Measurements from ENCODE around the gene MUC15. TPM values are rescaled to one million over a fixed set of nuclear protein-coding genes. Genes with fewer than 3 reads are reported as not detected.

Gene MUC15
- total RNA-seq, 4 donors from 2014 or later: 90.5 to 169 (median 139) TPM

DNA sequence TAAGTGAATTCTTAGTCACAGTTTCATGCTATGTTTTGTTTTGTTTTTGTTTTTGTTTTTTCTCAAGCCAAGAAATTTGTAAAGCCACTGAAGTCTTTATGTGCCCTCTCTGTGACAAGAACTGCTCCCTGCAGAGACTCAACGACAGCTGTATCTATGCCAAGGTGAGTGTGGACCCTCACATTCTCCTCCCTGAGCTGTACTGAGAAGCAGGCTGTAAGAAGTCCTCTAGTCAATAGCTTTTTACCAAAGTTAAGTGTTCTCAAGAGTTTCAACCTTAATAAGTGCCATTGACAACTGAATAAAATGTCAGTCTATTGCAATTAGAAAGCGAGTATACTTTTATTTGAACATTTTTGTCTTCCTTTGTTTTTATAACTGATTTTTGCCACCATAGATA lies 18.9 kb downstream of the MUC15 start:
- Histone ChIP-seq H3K4me1 (peaks cover 0 to 18% of the 10 kb centered on the region in 2 donors), H3K9me3 (no peaks in the 10 kb centered on the region), H3K27me3 (no peaks in the 10 kb centered on the region), H3K4me3 (replicated peaks in 1 of 3) (no peak overlapping the region), H3K27ac (peak overlapping the region in 1 of 3 donors; percentile 22), H3K36me3 (no peaks in the 10 kb centered on the region)
- intact Hi-C loops (cut with DNase I): no loop called here
- TF ChIP-seq, protein P1, sequence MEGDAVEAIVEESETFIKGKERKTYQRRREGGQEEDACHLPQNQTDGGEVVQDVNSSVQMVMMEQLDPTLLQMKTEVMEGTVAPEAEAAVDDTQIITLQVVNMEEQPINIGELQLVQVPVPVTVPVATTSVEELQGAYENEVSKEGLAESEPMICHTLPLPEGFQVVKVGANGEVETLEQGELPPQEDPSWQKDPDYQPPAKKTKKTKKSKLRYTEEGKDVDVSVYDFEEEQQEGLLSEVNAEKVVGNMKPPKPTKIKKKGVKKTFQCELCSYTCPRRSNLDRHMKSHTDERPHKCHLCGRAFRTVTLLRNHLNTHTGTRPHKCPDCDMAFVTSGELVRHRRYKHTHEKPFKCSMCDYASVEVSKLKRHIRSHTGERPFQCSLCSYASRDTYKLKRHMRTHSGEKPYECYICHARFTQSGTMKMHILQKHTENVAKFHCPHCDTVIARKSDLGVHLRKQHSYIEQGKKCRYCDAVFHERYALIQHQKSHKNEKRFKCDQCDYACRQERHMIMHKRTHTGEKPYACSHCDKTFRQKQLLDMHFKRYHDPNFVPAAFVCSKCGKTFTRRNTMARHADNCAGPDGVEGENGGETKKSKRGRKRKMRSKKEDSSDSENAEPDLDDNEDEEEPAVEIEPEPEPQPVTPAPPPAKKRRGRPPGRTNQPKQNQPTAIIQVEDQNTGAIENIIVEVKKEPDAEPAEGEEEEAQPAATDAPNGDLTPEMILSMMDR (IDR thresholded peaks at IDR 0.05): no peak
- TF ChIP-seq POLR2A (IDR thresholded peaks at IDR 0.05): no peak
- peak; percentile 7 to 37 for DNase-seq
- 21 to 38% methylated on average over 2 of the region's 2 CpGs for WGBS, 2 donors

DNA sequence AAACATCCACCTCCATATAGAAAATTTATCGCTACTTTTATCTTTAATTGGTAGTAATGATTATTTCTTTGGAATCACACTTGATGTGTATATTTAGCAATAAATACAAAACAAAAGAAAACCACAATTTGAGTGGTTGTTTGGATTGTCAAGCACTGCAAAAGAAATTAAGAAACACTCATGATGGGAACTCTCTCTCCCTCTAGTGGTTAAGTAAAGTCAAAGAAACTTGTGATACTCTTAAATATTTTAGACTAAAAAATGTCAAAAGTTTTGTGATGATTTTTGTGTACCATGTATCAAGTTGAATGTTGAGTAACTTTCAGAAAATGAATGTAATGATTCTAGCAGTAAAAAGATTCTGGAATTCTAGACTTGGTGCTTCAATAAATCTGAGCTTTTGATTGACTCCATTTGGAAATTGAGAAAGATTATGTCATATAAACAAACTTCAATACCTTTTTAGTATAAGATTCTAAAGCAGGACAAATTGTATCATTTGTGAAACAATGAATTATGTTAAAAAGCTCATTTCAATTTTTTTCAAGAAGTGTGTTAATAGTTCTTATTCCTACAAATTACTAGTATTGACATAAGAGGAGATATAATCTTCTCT lies 20.8 kb downstream of the MUC15 start:
- Histone ChIP-seq H3K4me3 (replicated peaks in 1 of 3) (no peak overlapping the region), H3K4me1 (peaks cover 0 to 9% of the 10 kb centered on the region in 2 donors), H3K27me3 (no peaks in the 10 kb centered on the region), H3K36me3 (no peaks in the 10 kb centered on the region), H3K9me3 (no peaks in the 10 kb centered on the region), H3K27ac (no peak overlapping the region)
- TF ChIP-seq, protein P1 (IDR thresholded peaks at IDR 0.05): peak in 4 of 6 experiments; percentile 5 to 66 (median 48)
- no peak for TF ChIP-seq POLR2A (IDR thresholded peaks at IDR 0.05)
- no peak for DNase-seq
- intact Hi-C loops (cut with DNase I): no loop called here
- 52 to 54% methylated on average over 1 of the region's 1 CpG for WGBS, 2 donors

DNA sequence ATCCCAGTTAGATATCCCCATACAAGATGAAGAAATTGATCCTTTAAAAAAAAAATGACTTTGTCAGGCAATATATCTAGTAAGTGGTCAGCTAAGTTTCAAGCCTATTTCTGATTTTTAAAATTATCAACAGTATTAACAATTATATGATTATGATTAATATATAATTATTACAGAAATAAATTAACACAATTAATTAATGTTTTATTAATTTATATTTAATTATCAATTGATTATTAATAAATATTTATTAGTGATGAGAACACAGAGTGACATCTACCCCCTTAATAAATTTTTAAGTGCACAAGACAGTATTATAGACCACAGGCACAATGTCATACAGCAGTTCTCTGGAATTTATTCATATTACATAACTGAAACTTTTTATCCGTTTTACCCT lies 22.0 kb downstream of the MUC15 start:
- H3K4me1 ChIP-seq: peaks cover 0 to 6% of the 10 kb centered on the region in 2 donors
- no peak for TF ChIP-seq POLR2A (IDR thresholded peaks at IDR 0.05)
- TF ChIP-seq, protein P1 (IDR thresholded peaks at IDR 0.05): no peak
- H3K36me3 ChIP-seq: no peaks in the 10 kb centered on the region
- no peak for DNase-seq
- no peak overlapping the region for H3K4me3 ChIP-seq (replicated peaks in 1 of 3)
- no peaks in the 10 kb centered on the region for H3K9me3 ChIP-seq
- intact Hi-C loops (cut with DNase I): no loop called here
- H3K27ac ChIP-seq: no peak overlapping the region
- 92 to 94% methylated on average over 1 of the region's 1 CpG for WGBS, 2 donors
- H3K27me3 ChIP-seq: no peaks in the 10 kb centered on the region

DNA sequence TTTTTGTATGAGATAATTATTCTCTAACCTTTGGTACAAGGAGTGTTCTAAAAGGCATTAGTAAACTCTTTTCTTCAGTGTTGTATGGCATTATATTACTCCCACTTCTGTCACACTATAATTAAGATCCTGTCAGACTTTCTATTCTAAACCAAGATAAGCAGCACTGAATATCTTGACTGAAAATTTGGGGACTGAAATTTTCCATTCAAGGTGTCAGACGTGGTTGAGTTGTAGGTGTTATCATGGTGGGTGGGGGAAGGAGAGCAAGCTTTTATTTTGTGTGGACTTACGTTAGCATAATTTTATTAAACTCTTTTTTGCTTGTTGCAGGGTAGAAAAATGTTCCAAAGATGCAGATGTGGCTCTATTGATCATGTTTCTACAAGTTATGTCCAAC lies 22.9 kb downstream of the MUC15 start:
- no peak overlapping the region for H3K27ac ChIP-seq
- 46 to 68% methylated on average over 2 of the region's 2 CpGs for WGBS, 2 donors
- intact Hi-C loops (cut with DNase I): no loop called here

DNA sequence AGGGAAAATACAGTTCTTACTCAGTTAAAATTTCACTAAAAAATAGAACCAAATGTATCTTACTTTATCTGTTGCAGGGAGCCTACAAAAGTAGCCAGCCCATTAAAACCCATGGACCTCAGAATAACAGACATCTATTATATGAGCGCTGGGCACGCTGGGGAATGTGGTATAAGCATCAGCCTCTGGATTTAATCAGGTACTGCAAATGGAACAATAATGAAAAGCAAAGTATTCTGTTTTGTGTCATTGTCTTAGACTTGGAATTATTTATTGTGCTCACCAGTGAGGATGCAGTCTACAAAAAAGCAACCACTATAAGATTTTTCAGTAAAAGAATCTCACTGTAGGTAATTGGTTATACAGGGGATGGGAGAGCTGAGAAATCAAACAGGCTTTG lies 30.2 kb downstream of the MUC15 start:
- DNase-seq: no peak
- H3K27ac ChIP-seq: no peak overlapping the region
- no peaks in the 10 kb centered on the region for H3K4me1 ChIP-seq
- WGBS, 2 donors: 78 to 83% methylated on average over 2 of the region's 2 CpGs
- no peaks in the 10 kb centered on the region for H3K27me3 ChIP-seq
- H3K9me3 ChIP-seq: no peaks in the 10 kb centered on the region
- TF ChIP-seq POLR2A (IDR thresholded peaks at IDR 0.05): no peak
- TF ChIP-seq, protein P1 (IDR thresholded peaks at IDR 0.05): no peak
- H3K36me3 ChIP-seq: no peaks in the 10 kb centered on the region
- H3K4me3 ChIP-seq (replicated peaks in 1 of 3): no peak overlapping the region
- intact Hi-C loops (cut with DNase I): no loop called here

More for the DNA sequence above, 22.9 kb downstream of the MUC15 start:
- TF ChIP-seq, protein P1 (IDR thresholded peaks at IDR 0.05): no peak
- no peak for TF ChIP-seq POLR2A (IDR thresholded peaks at IDR 0.05)
- Histone ChIP-seq H3K9me3 (no peaks in the 10 kb centered on the region), H3K36me3 (no peaks in the 10 kb centered on the region), H3K27me3 (no peaks in the 10 kb centered on the region), H3K4me1 (peaks cover 0 to 6% of the 10 kb centered on the region in 2 donors), H3K4me3 (replicated peaks in 1 of 3) (no peak overlapping the region)
- DNase-seq: no peak

Measured in thyroid gland (tissue), 4 donors.